WERI-Rb-1 (cell line): ENCODE results near the gene UAP1L1.
A peak's percentile ranks its signal among the peaks of the same experiment; 100 is the strongest.

Experiments
- DNase-seq: peaks from one replicate; pipeline ENCODE4 v3.0.0-alpha.2; 2020
- H3K27ac ChIP-seq: fragments of 250-450 bp; sonication (Bioruptor Pico); 2 replicates; pipeline ENCODE4 v1.5.1; 2020; ENCODE audit warnings: mild to moderate bottlenecking, moderate library complexity
- H3K27me3 ChIP-seq: fragments of 250-450 bp; sonication (Bioruptor Pico); 2 replicates; pipeline ENCODE4 v1.5.1; 2021; ENCODE audit warnings: mild to moderate bottlenecking, low read depth, moderate library complexity; ENCODE audit not compliant: insufficient read depth, severe bottlenecking
- H3K36me3 ChIP-seq: fragments of 250-450 bp; sonication (Bioruptor Pico); 2 replicates; pipeline ENCODE4 v1.5.1; 2020; ENCODE audit warnings: mild to moderate bottlenecking, moderate library complexity
- H3K4me3 ChIP-seq: 2 replicates; pipeline ENCODE4 v1.5.1; 2011; ENCODE audit warnings: low read depth, mild to moderate bottlenecking, control low read depth, low read length
- H3K9me3 ChIP-seq: fragments of 250-450 bp; sonication (Bioruptor Pico); 2 replicates; pipeline ENCODE4 v1.5.1; 2021; ENCODE audit warnings: mild to moderate bottlenecking, moderate library complexity; ENCODE audit not compliant: severe bottlenecking
- TF ChIP-seq, protein P1 (sequence below): IDR thresholded peaks from 2 replicates; pipeline ENCODE4 v1.5.1; 2011; ENCODE audit warnings: low read depth, mild to moderate bottlenecking, control low read depth, inconsistent platforms, low read length

UAP1L1 gene

DNA sequence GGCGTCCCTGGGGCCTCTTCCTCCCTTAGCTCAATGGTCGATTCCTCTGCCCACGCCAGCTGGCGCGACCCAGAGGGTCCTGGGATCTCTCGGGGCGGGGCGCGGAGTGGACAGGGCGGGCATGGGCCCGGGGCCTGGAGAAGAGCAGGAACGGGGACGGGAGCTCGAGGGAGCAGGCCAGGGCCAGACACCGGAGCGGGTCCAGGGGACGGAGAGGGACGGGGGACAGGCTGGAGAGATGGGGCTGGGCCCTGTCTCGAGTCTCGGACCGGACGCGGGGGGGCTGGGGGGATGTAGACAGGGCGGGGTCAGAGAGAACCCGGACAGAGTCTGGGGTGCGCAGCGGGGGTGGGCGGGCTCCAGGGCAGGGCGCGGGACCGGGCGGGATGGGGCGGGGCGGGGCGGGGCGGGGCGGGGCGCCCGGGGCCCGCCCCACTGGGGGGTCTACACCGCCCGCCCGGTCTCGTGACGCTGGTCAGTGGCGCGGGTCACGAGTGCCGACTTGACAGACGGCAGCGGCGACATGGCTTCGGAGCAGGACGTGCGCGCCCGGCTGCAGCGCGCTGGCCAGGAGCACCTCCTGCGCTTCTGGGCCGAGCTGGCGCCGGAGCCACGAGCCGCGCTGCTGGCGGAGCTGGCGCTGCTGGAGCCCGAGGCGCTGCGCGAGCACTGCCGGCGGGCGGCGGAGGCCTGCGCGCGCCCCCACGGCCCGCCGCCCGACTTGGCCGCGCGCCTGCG is at the start of gene UAP1L1:
UAP1L1 (plus strand) TSS at position 508 of the 738 bp plus-strand sequence; CDS start at position 524, 16 bp downstream.
- TF ChIP-seq, protein P1, sequence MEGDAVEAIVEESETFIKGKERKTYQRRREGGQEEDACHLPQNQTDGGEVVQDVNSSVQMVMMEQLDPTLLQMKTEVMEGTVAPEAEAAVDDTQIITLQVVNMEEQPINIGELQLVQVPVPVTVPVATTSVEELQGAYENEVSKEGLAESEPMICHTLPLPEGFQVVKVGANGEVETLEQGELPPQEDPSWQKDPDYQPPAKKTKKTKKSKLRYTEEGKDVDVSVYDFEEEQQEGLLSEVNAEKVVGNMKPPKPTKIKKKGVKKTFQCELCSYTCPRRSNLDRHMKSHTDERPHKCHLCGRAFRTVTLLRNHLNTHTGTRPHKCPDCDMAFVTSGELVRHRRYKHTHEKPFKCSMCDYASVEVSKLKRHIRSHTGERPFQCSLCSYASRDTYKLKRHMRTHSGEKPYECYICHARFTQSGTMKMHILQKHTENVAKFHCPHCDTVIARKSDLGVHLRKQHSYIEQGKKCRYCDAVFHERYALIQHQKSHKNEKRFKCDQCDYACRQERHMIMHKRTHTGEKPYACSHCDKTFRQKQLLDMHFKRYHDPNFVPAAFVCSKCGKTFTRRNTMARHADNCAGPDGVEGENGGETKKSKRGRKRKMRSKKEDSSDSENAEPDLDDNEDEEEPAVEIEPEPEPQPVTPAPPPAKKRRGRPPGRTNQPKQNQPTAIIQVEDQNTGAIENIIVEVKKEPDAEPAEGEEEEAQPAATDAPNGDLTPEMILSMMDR = no peak

DNA sequence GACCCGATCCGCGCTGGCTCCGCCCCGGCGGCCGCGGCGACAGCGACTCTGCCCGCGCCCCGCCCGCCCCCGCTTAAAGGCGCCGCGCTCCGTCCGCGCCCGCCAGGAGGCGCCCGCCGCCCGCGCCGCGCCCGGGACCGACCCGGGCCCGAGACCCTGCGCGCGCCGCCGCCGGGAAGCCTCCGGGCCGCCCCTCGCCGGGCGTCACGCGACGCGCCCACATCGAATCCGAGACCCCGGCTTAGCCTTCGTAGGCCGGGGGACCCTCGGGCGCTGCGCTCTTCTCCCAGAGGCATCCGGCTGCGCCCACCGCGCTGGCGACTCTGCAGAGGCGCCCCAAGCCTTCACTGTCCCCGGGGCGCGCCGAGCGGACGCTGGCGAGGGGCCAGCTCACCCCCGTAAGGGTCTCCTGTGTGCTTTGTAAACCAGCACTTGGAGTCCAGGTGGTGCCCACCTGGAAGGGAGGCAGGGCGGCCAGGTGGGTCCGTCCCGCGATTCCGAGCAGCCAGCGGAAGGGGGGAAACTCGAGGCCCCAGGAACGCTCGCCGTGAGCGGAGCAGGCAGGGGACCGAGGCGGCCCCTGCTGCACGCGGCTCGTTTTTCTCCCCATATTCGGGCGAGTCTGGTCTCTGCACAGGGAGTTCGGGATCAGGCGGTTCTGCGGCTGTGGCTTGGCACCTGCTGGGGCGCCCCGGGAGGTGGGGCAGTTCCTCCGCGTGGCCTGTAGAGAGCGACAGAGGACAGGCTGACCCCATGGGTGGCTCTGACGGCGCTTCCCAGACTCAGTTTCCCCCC is 48.9 kb upstream of the UAP1L1 start:
- Histone ChIP-seq H3K4me3 (peak overlapping the region; percentile 51), H3K27ac (peak overlapping the region; percentile 64), H3K27me3 (no peaks in the 10 kb centered on the region), H3K36me3 (no peaks in the 10 kb centered on the region), H3K9me3 (no peaks in the 10 kb centered on the region)
- TF ChIP-seq, protein P1 = peak; percentile 81
- peak; percentile 67 for DNase-seq

More for the DNA sequence above, at the start of gene UAP1L1:
- H3K27me3 ChIP-seq = no peaks in the 10 kb centered on the region
- H3K9me3 ChIP-seq = no peaks in the 10 kb centered on the region
- H3K27ac ChIP-seq = peak within 1 kb of the TSS; percentile 92
- peak; percentile 89 for DNase-seq
- H3K36me3 ChIP-seq = peaks cover 35% of the 10 kb centered on the region
- H3K4me3 ChIP-seq = peak within 1 kb of the TSS; percentile 74

DNA sequence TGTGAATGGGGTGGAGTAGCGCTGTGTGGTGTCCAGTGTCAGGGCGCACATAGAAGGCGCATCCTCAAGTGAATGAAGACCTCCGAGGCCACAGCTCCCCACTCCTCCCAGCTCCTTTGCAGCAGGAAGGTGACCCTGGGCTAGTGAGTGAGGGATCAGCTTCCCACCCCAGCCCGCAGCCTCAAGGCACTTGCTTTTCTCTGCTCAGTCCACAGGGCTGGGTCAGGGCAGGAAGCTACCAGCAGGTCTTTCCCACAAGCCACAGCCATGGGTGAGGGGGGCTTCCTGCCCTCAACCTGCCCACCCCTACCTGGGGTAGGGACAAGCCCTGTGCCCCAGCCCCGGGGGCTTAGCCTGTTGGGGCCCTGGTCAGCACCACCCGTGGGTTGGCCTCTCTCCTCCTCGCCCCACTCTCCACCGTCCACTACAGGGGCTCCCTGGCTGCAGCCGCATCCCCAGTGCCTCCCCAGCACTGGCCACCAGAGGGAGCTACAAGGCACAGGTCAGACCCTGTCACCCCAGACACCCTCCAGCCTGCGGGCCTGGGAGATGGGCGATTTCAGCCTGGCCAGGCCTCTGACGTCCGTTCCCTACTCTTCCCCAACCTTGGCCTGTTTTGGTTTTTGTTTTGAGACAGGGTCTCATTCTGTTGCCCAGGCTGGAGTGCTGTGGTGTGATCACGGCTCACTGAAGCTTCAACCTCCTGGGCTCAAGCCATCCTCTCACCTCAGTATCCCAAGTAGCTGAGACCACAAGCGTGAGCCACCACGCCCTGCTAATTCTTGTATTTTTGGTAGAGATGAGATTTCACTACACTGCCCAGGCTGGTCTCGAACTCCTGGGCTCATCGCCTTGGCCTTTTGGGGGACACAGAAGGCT is 48.0 kb upstream of the UAP1L1 start:
- Histone ChIP-seq H3K36me3 (no peaks in the 10 kb centered on the region), H3K4me3 (no peak overlapping the region), H3K9me3 (no peaks in the 10 kb centered on the region), H3K27ac (no peak overlapping the region), H3K27me3 (no peaks in the 10 kb centered on the region)
- peak; percentile 89 for DNase-seq
- TF ChIP-seq, protein P1 = peak; percentile 95

GRCh38 chr9:137030006-137030405 is 47.3 kb upstream of the UAP1L1 start:
- TF ChIP-seq, protein P1 = no peak
- Histone ChIP-seq H3K36me3 (no peaks in the 10 kb centered on the region), H3K27me3 (no peaks in the 10 kb centered on the region), H3K9me3 (no peaks in the 10 kb centered on the region), H3K27ac (no peak overlapping the region), H3K4me3 (no peak overlapping the region)
- no peak for DNase-seq
